Osteocyte (in vitro differentiated cells): ENCODE results near the gene ANKS1A. TPM values are rescaled to one million over a fixed set of nuclear protein-coding genes. Genes with fewer than 3 reads are reported as not detected.

ENCODE experiments used
- DNase-seq: peaks from one replicate; pipeline ENCODE4 v3.0.0; 2021; ENCODE audit warnings: mixed read lengths; ENCODE audit not compliant: unreplicated experiment; ENCODE audit errors: extremely low spot score
- H3K27ac Mint-ChIP-seq: one replicate; pipeline ENCODE4 v1.8.0; 2021; ENCODE audit warnings: mild to moderate bottlenecking, mixed read lengths; ENCODE audit not compliant: unreplicated experiment
- H3K27me3 Mint-ChIP-seq: one replicate; pipeline ENCODE4 v1.8.0; 2021; ENCODE audit warnings: mixed read lengths; ENCODE audit not compliant: unreplicated experiment
- H3K36me3 Mint-ChIP-seq: one replicate; pipeline ENCODE4 v1.8.0; 2021; ENCODE audit warnings: mixed read lengths; ENCODE audit not compliant: unreplicated experiment
- H3K4me1 Mint-ChIP-seq: one replicate; pipeline ENCODE4 v1.8.0; 2021; ENCODE audit warnings: mixed read lengths; ENCODE audit not compliant: unreplicated experiment
- H3K4me3 Mint-ChIP-seq: one replicate; pipeline ENCODE4 v1.8.0; 2021; ENCODE audit warnings: mild to moderate bottlenecking, moderate library complexity, mixed read lengths; ENCODE audit not compliant: unreplicated experiment
- H3K9me3 Mint-ChIP-seq: one replicate; pipeline ENCODE4 v1.8.0; 2021; ENCODE audit warnings: mixed read lengths; ENCODE audit not compliant: unreplicated experiment
- total RNA-seq: library from RNA; stranded (reverse); gene quantifications from 2 replicates; pipeline ENCODE4 v1.2.1, GENCODE V29; 2021
- TF ChIP-seq, protein P1 (sequence below): fragments of 200-600 bp; sonication (generic); IDR thresholded peaks from 2 replicates; pipeline ENCODE4 v1.5.0; 2021; ENCODE audit warnings: antibody characterized with exemption, mild to moderate bottlenecking, moderate library complexity

Gene ANKS1A
- total RNA-seq, 1 donor from 2014 or later, result 15.5 TPM

DNA sequence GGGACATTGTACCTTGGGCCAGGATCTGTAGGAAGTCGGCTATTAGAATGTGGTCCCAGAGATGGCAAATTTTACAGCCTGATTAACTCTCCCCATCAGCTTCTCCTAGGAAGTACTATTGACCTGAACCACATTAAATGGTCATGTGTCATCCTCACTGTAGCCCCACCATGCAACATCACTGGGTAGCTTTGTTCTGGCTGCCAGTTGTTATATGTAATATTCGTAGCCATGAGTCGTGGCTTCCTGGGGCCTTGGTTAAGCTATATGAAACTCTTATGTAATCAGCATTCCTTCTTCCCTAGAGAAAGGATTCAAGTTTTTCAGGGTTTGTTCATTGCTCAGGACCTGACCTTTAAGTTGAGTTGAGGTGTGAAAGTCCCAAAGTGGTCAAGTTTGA, 125.7 kb downstream of the ANKS1A start:
- Mint-ChIP-seq H3K9me3 (no peaks in the 10 kb centered on the region), H3K36me3 (peaks cover 13% of the 10 kb centered on the region), H3K27ac (peak overlapping the region; percentile 36), H3K27me3 (no peaks in the 10 kb centered on the region), H3K4me1 (peaks cover 47% of the 10 kb centered on the region), H3K4me3 (no peak overlapping the region)
- TF ChIP-seq, protein P1, sequence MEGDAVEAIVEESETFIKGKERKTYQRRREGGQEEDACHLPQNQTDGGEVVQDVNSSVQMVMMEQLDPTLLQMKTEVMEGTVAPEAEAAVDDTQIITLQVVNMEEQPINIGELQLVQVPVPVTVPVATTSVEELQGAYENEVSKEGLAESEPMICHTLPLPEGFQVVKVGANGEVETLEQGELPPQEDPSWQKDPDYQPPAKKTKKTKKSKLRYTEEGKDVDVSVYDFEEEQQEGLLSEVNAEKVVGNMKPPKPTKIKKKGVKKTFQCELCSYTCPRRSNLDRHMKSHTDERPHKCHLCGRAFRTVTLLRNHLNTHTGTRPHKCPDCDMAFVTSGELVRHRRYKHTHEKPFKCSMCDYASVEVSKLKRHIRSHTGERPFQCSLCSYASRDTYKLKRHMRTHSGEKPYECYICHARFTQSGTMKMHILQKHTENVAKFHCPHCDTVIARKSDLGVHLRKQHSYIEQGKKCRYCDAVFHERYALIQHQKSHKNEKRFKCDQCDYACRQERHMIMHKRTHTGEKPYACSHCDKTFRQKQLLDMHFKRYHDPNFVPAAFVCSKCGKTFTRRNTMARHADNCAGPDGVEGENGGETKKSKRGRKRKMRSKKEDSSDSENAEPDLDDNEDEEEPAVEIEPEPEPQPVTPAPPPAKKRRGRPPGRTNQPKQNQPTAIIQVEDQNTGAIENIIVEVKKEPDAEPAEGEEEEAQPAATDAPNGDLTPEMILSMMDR, result no peak
- DNase-seq, result no peak

DNA sequence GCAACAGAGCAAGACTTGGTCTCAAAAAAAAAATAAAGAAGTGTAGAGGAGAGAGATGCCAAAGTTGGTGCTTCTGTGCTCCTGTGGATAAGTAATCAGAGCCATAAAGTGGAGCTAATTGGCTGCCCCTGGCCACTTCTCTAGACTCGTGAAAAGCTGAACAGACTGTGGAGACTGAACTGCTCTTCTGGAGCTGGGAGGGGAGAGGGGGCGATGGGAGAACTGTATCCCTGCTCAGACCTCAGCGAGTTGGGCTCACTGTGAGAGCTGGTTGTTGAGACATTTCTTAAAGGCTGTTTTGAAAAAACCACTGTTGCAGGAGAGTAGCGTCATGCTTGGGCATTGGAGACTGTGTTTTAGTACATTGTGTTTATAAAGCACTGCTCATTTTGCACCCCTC, 126.4 kb downstream of the ANKS1A start:
- TF ChIP-seq, protein P1, result no peak
- peak overlapping the region; percentile 97 for H3K27ac Mint-ChIP-seq
- no peak for DNase-seq
- H3K27me3 Mint-ChIP-seq, result no peaks in the 10 kb centered on the region
- H3K4me3 Mint-ChIP-seq, result no peak overlapping the region
- peaks cover 14% of the 10 kb centered on the region for H3K36me3 Mint-ChIP-seq
- peaks cover 50% of the 10 kb centered on the region for H3K4me1 Mint-ChIP-seq
- H3K9me3 Mint-ChIP-seq, result no peaks in the 10 kb centered on the region

DNA sequence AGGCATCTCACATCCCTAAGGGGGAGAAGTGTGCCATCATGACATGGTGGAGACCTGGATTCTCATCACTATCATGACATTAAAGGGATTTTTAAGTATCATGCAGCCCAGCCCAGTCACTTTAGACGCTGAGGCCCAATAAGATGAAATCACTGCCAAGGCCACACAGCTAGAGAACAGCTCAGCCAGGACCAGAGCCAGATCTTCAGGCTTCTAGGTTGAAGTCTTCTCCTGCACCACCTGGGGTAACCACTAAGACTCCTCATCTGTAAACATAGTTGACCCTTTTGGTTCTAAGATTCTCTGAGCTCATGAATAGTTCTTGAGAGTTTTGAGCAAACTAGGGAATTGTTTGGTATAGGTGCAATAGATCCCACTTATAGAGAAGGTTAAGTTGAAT, 126.9 kb downstream of the ANKS1A start:
- H3K27ac Mint-ChIP-seq, result peak overlapping the region; percentile 97
- peak overlapping the region; percentile 79 for H3K4me3 Mint-ChIP-seq
- no peaks in the 10 kb centered on the region for H3K27me3 Mint-ChIP-seq
- H3K4me1 Mint-ChIP-seq, result peaks cover 52% of the 10 kb centered on the region
- TF ChIP-seq, protein P1, result no peak
- H3K9me3 Mint-ChIP-seq, result no peaks in the 10 kb centered on the region
- peaks cover 9% of the 10 kb centered on the region for H3K36me3 Mint-ChIP-seq
- DNase-seq, result no peak

DNA sequence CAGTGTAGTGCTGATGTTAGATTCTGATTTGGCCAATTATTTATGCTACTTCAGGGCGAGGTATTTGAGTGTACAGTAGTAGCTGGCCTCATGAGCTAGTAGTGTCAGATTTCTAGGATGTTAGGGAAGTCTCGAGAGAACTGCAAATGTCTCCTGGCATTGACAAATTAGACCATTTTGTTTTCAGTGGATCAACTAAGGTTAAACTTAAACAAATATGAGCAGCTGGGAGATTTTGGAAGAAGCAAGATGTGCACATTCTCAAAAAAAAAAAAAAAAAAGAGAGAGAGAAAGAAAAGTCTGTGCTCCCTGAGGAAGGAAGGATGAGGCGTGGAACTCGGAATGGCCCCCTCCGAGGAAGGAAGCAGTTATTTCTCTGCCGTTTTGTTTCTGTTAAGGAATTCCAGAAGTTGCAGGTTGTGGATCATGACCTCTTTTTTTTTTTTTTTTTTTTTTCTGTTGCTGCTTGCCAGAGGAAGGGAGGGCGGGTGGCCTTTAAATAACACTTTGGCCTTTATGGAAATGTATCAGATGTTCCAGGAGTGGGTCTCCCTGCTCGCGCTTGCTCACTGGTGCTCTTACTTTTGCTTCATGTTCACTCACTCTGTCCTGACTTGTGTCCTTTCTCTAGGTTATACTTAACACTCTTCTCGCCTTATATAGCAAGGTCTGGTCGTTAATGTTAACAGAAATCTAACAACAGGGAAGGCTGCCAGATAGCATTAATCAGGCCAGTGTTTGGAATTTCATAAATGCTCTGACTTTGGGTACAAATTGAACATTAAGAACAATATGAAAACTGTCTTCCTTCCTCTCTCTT, 127.7 kb downstream of the ANKS1A start:
- H3K27me3 Mint-ChIP-seq, result no peaks in the 10 kb centered on the region
- H3K4me1 Mint-ChIP-seq, result peaks cover 52% of the 10 kb centered on the region

More for the DNA sequence above, 127.7 kb downstream of the ANKS1A start:
- TF ChIP-seq, protein P1, result no peak
- H3K36me3 Mint-ChIP-seq, result peaks cover 7% of the 10 kb centered on the region
- peak overlapping the region; percentile 97 for H3K27ac Mint-ChIP-seq
- H3K9me3 Mint-ChIP-seq, result no peaks in the 10 kb centered on the region
- DNase-seq, result no peak
- peak overlapping the region; percentile 79 for H3K4me3 Mint-ChIP-seq
